CD14-positive monocyte (primary cell): ENCODE results near the gene S100Z. TPM values are rescaled to one million over a fixed set of nuclear protein-coding genes. Genes with fewer than 3 reads are reported as not detected.

Experiments
- DNase-seq, 3 donors: peaks; one replicate each; pipeline ENCODE4 v3.0.0-alpha.2; 2011 to 2022
- H2AFZ ChIP-seq: 2 replicates; pipeline ENCODE4 v1.6.0; 2012; ENCODE audit warnings: mild to moderate bottlenecking, low read depth, low read length, inconsistent platforms; ENCODE audit not compliant: insufficient read depth, poor library complexity, severe bottlenecking
- H3K27ac ChIP-seq, 2 donors: 1 replicate in 1 of 2; 2 replicates in 1 of 2; pipeline ENCODE4 v1.5.1; 2012 to 2013; ENCODE audit warnings: low read length in 2 of 2, control low read depth in 1 of 2, inconsistent platforms in 1 of 2, low read depth in 1 of 2, mild to moderate bottlenecking in 1 of 2
- H3K27me3 ChIP-seq, 2 donors: one replicate each; pipeline versions ENCODE4 v1.6.0 to v1.6.1; 2011 to 2013; ENCODE audit warnings: low read length in 2 of 2; ENCODE audit not compliant: control insufficient read depth in 2 of 2, insufficient read depth in 2 of 2
- H3K36me3 ChIP-seq, 2 donors: replicated peaks in 1 of 2; 1 replicate in 1 of 2; 2 replicates in 1 of 2; pipeline versions ENCODE4 v1.5.1 to v1.6.1; 2012 to 2013; ENCODE audit warnings: low read length in 2 of 2, control low read depth in 1 of 2, inconsistent platforms in 1 of 2, mild to moderate bottlenecking in 1 of 2; ENCODE audit not compliant: insufficient read depth in 2 of 2, control insufficient read depth in 1 of 2
- H3K4me1 ChIP-seq, 2 donors: 1 replicate in 1 of 2; 2 replicates in 1 of 2; pipeline versions ENCODE4 v1.5.1 to v1.6.1; 2012 to 2013; ENCODE audit warnings: low read length in 2 of 2, control low read depth in 1 of 2, inconsistent platforms in 1 of 2, mild to moderate bottlenecking in 1 of 2, moderate library complexity in 1 of 2; ENCODE audit not compliant: insufficient read depth in 2 of 2, control insufficient read depth in 1 of 2
- H3K4me2 ChIP-seq: replicated peaks from 2 replicates; pipeline ENCODE3; 2012; ENCODE audit warnings: low read length, moderate library complexity, mild to moderate bottlenecking; ENCODE audit not compliant: poor library complexity, severe bottlenecking; ENCODE audit errors: extremely low read depth
- H3K4me3 ChIP-seq, 3 experiments: fragments of 200-600 bp in 1 of 3; sonication (generic) in 1 of 3; replicated peaks in 1 of 3; 1 replicate in 2 of 3; 2 replicates in 1 of 3; pipeline ENCODE4 v1.5.1; 2011 to 2013; ENCODE audit warnings: low read length in 3 of 3, mild to moderate bottlenecking in 3 of 3, control low read depth in 2 of 3, low read depth in 2 of 3, inconsistent platforms in 1 of 3, moderate library complexity in 1 of 3
- H3K79me2 ChIP-seq: 2 replicates; pipeline ENCODE4 v1.6.0; 2012; ENCODE audit warnings: mild to moderate bottlenecking, control low read depth, inconsistent platforms, low read length, moderate library complexity; ENCODE audit not compliant: insufficient read depth
- H3K9ac ChIP-seq: 2 replicates; pipeline ENCODE4 v1.6.0; 2017; ENCODE audit warnings: low read length, mild to moderate bottlenecking; ENCODE audit not compliant: insufficient read depth, poor library complexity, severe bottlenecking
- H3K9me3 ChIP-seq, 2 donors: replicated peaks in 1 of 2; 1 replicate in 1 of 2; 2 replicates in 1 of 2; pipeline versions ENCODE4 v1.5.1 to v1.6.1; 2012 to 2013; ENCODE audit warnings: low read length in 2 of 2, control low read depth in 1 of 2; ENCODE audit not compliant: control insufficient read depth in 1 of 2, insufficient read depth in 1 of 2
- H4K20me1 ChIP-seq: 2 replicates; pipeline ENCODE4 v1.6.0; 2012; ENCODE audit warnings: mild to moderate bottlenecking, low read length, control low read depth, moderate library complexity; ENCODE audit not compliant: insufficient read depth
- H3K27ac Mint-ChIP-seq, 7 donors: one replicate each; pipeline ENCODE4 v1.8.0; 2020; ENCODE audit warnings: mild to moderate bottlenecking in 7 of 7, mixed read lengths in 7 of 7, moderate library complexity in 6 of 7, inconsistent platforms in 2 of 7
- H3K27me3 Mint-ChIP-seq, 3 donors: one replicate each; pipeline ENCODE4 v1.8.0; 2021 to 2022; ENCODE audit warnings: low read depth in 3 of 3, mild to moderate bottlenecking in 3 of 3, mixed read lengths in 3 of 3, moderate library complexity in 3 of 3, inconsistent platforms in 1 of 3
- H3K36me3 Mint-ChIP-seq, 2 donors: one replicate each; pipeline ENCODE4 v1.8.0; 2020; ENCODE audit warnings: mixed read lengths in 2 of 2, inconsistent platforms in 1 of 2, mild to moderate bottlenecking in 1 of 2
- H3K4me1 Mint-ChIP-seq: one replicate; pipeline ENCODE4 v1.8.0; 2020; ENCODE audit warnings: mild to moderate bottlenecking, mixed read lengths
- H3K4me3 Mint-ChIP-seq, 2 donors: one replicate each; pipeline ENCODE4 v1.8.0; 2020; ENCODE audit warnings: mild to moderate bottlenecking in 2 of 2, mixed read lengths in 2 of 2, moderate library complexity in 1 of 2
- H3K9me3 Mint-ChIP-seq, 7 donors: one replicate each; pipeline ENCODE4 v1.8.0; 2020 to 2022; ENCODE audit warnings: mixed read lengths in 7 of 7, mild to moderate bottlenecking in 6 of 7, moderate library complexity in 6 of 7, inconsistent platforms in 2 of 7
- CTCF ChIP-seq: fragments of 200-600 bp; IDR thresholded peaks from one replicate; pipeline ENCODE4 v1.8.0; 2022; ENCODE audit warnings: antibody characterized with exemption, mild to moderate bottlenecking
- WGBS: methylation state at CpG from one replicate; pipeline ENCODE4 v1.1.5; 2013; ENCODE audit warnings: missing lambda C conversion rate; ENCODE audit not compliant: insufficient coverage; 5-methylcytosine and 5-hydroxymethylcytosine counted together
- intact Hi-C, 2 donors: fragments of 100-400 bp; cut with micrococcal nuclease; formaldehyde crosslinking; loops; one replicate each; pipeline versions ENCODE4 v1.15.0 to v1.15.1; 2023
- polyA plus RNA-seq, 3 donors: library from polyadenylated mRNA; depleted of rRNA in 1 of 3; unstranded in 2 of 3; stranded (reverse) in 1 of 3; fragments of 300-500 nt in 2 of 3; fragments of >200 nt in 1 of 3; fragmentation: Illumina TruSeq in 2 of 3; gene quantifications; 1 replicate in 2 of 3; 2 replicates in 1 of 3; pipeline ENCODE4 v1.2.3, GENCODE V29; 2012 to 2021

The S100Z gene
- polyA plus RNA-seq, 3 donors, result 13.4 to 39.3 (median 21.2) TPM

- intact Hi-C loops, result no loop called here
Observed at GRCh38 chr5:76807296-76807695, 42.5 kb upstream of the S100Z start.

GRCh38 chr5:76808141-76808691 lies 41.6 kb upstream of the S100Z start:
- no peak overlapping the region for H2AFZ ChIP-seq
- no peak for DNase-seq
- H3K9ac ChIP-seq, result no peak overlapping the region
- no peak overlapping the region for H3K4me3 Mint-ChIP-seq
- no peaks in the 10 kb centered on the region for H3K79me2 ChIP-seq
- peaks cover 0 to 12% (median 4%) of the 10 kb centered on the region in 7 donors for H3K9me3 Mint-ChIP-seq
- no peak overlapping the region for H3K4me3 ChIP-seq
- peaks cover 1 to 4% (median 2%) of the 10 kb centered on the region in 3 donors for H3K27me3 Mint-ChIP-seq
- no peaks in the 10 kb centered on the region for H3K36me3 ChIP-seq
- H3K4me1 ChIP-seq, result no peaks in the 10 kb centered on the region
- no peak overlapping the region for H3K27ac ChIP-seq
- 95% methylated on average over 5 of the region's 5 CpGs for WGBS
- H3K4me1 Mint-ChIP-seq, result peaks cover 9% of the 10 kb centered on the region
- no peak for TF ChIP-seq CTCF
- no peaks in the 10 kb centered on the region for H3K36me3 Mint-ChIP-seq
- no peaks in the 10 kb centered on the region for H3K9me3 ChIP-seq
- H3K27ac Mint-ChIP-seq, result no peak overlapping the region
- H4K20me1 ChIP-seq, result no peaks in the 10 kb centered on the region
- H3K4me2 ChIP-seq, result no peak overlapping the region
- intact Hi-C loops, result no loop called here
- no peaks in the 10 kb centered on the region for H3K27me3 ChIP-seq

More at GRCh38 chr5:76807296-76807695, 42.5 kb upstream of the S100Z start:
- Mint-ChIP-seq H3K9me3 (peaks cover 0 to 13% (median 4%) of the 10 kb centered on the region in 7 donors), H3K4me1 (peaks cover 9% of the 10 kb centered on the region), H3K27ac (peak overlapping the region in 1 of 7 donors; percentile 10), H3K4me3 (no peak overlapping the region), H3K36me3 (no peaks in the 10 kb centered on the region), H3K27me3 (peaks cover 1 to 6% (median 4%) of the 10 kb centered on the region in 3 donors)
- Histone ChIP-seq H2AFZ (no peak overlapping the region), H3K4me2 (no peak overlapping the region), H3K36me3 (no peaks in the 10 kb centered on the region), H4K20me1 (no peaks in the 10 kb centered on the region), H3K9ac (no peak overlapping the region), H3K9me3 (no peaks in the 10 kb centered on the region), H3K4me1 (no peaks in the 10 kb centered on the region), H3K79me2 (no peaks in the 10 kb centered on the region), H3K27ac (no peak overlapping the region), H3K4me3 (no peak overlapping the region), H3K27me3 (no peaks in the 10 kb centered on the region)
- no CpG with 5 or more reads among the region's 3 CpGs for WGBS
- DNase-seq, result no peak
- no peak for TF ChIP-seq CTCF
